HG02678 (cell line): ENCODE data around the gene TLK1.

Experiments used
- ATAC-seq: cut with Tn5 transposase; IDR thresholded peaks from one replicate; pipeline ENCODE4 v1.9.1; 2021; ENCODE audit warnings: mild to moderate bottlenecking, moderate library complexity; ENCODE audit not compliant: unreplicated experiment

Gene TLK1

GRCh38 chr2:171160119-171160955 is at the start of gene TLK1:
TLK1 (minus strand) TSS chr2:171160893; CDS start chr2:171160428, 465 bp downstream.
- peak; percentile 53 for ATAC-seq

- no peak for ATAC-seq
These were observed 49.6 kb upstream of the TLK1 start for GRCh38 chr2:171210216-171210863.

GRCh38 chr2:171208657-171209056 is 48.0 kb upstream of the TLK1 start:
- ATAC-seq: no peak

GRCh38 chr2:171206422-171207115 is 45.9 kb upstream of the TLK1 start:
- no peak for ATAC-seq

- ATAC-seq: no peak
These were observed 44.9 kb upstream of the TLK1 start for GRCh38 chr2:171205551-171205950.

- no peak for ATAC-seq
These were observed 41.1 kb upstream of the TLK1 start for GRCh38 chr2:171201767-171202166.

GRCh38 chr2:171201271-171201670 is 40.6 kb upstream of the TLK1 start:
- ATAC-seq: no peak

- ATAC-seq: no peak
These were observed 39.8 kb upstream of the TLK1 start for GRCh38 chr2:171200469-171200868.

GRCh38 chr2:171191021-171191420 is 30.3 kb upstream of the TLK1 start:
- no peak for ATAC-seq

- no peak for ATAC-seq
These were observed 27.1 kb upstream of the TLK1 start for GRCh38 chr2:171187819-171188218.

- no peak for ATAC-seq
These were observed 26.5 kb upstream of the TLK1 start for GRCh38 chr2:171187177-171187576.

- no peak for ATAC-seq
These were observed 25.2 kb upstream of the TLK1 start for GRCh38 chr2:171185941-171186340.

GRCh38 chr2:171185165-171185818 is 24.6 kb upstream of the TLK1 start:
- ATAC-seq: no peak

GRCh38 chr2:171181064-171182049 is 20.7 kb upstream of the TLK1 start:
- ATAC-seq: no peak

GRCh38 chr2:171180229-171180930 is 19.7 kb upstream of the TLK1 start:
- ATAC-seq: no peak

GRCh38 chr2:171178993-171179392 is 18.3 kb upstream of the TLK1 start:
- no peak for ATAC-seq

GRCh38 chr2:171176516-171176915 is 15.8 kb upstream of the TLK1 start:
- ATAC-seq: no peak

GRCh38 chr2:171174075-171174474 is 13.4 kb upstream of the TLK1 start:
- no peak for ATAC-seq

GRCh38 chr2:171173087-171173486 is 12.4 kb upstream of the TLK1 start:
- ATAC-seq: no peak
